Inferior parietal cortex (tissue), 1 donor: Measurements from ENCODE around the gene BTBD7.
A peak's percentile ranks its signal among the peaks of the same experiment; 100 is the strongest.
"Not testable (repeated sequence)": the region's sequence is repeated elsewhere in the genome, so short reads cannot be mapped to it uniquely, and the experiment has no call there.

ENCODE experiments used
- DNase-seq: peaks from one replicate; pipeline ENCODE4 v3.0.0-alpha.2; 2016; ENCODE audit errors: extremely low spot score

Gene BTBD7, protein sequence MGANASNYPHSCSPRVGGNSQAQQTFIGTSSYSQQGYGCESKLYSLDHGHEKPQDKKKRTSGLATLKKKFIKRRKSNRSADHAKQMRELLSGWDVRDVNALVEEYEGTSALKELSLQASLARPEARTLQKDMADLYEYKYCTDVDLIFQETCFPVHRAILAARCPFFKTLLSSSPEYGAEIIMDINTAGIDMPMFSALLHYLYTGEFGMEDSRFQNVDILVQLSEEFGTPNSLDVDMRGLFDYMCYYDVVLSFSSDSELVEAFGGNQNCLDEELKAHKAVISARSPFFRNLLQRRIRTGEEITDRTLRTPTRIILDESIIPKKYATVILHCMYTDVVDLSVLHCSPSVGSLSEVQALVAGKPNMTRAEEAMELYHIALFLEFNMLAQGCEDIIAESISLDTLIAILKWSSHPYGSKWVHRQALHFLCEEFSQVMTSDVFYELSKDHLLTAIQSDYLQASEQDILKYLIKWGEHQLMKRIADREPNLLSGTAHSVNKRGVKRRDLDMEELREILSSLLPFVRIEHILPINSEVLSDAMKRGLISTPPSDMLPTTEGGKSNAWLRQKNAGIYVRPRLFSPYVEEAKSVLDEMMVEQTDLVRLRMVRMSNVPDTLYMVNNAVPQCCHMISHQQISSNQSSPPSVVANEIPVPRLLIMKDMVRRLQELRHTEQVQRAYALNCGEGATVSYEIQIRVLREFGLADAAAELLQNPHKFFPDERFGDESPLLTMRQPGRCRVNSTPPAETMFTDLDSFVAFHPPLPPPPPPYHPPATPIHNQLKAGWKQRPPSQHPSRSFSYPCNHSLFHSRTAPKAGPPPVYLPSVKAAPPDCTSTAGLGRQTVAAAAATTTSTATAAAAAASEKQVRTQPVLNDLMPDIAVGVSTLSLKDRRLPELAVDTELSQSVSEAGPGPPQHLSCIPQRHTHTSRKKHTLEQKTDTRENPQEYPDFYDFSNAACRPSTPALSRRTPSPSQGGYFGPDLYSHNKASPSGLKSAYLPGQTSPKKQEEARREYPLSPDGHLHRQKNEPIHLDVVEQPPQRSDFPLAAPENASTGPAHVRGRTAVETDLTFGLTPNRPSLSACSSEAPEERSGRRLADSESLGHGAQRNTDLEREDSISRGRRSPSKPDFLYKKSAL

DNA sequence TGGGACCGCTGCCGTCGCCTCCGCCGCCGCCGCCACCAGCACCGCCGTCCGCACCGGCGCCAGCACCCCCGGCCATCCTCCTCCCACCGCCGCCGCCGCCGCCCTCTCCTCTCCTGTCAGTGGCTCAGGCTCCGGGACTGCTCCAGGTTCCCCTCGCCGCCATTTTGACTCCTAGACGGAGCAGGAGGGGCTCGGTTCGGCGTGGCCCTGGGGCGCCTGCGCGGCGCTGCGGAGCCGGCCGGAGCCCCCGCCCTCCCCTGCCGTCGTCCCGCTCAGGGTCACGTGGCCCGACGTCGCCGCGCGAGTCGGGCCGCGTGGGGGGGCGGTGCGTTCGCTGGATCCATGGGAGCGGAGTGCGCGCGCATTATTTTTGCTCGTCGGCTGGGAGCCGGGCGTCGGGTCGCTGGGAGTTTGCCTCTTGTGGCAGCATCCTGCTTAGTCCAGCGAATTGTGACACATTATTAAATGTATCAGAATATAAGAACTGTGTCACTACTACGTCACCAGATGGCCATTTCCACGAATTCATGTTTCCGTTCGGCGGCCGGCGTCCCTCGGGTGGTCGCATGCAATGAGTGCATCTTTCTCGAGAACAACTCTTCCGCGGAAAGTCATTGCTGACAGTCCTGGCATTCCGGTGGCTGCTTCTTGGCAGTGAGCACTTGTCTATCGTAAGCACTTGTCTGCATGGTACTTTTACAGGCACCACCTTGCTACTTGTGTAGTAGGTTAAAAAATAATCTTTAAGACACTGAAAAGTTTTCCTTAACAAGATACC, at the start of gene BTBD7:
Gene BTBD7 (minus strand): TSS at position 184 of the 778 bp plus-strand sequence. CDS start 36,985 bp downstream, outside the sequence.
- peak; percentile 94 for DNase-seq

DNA sequence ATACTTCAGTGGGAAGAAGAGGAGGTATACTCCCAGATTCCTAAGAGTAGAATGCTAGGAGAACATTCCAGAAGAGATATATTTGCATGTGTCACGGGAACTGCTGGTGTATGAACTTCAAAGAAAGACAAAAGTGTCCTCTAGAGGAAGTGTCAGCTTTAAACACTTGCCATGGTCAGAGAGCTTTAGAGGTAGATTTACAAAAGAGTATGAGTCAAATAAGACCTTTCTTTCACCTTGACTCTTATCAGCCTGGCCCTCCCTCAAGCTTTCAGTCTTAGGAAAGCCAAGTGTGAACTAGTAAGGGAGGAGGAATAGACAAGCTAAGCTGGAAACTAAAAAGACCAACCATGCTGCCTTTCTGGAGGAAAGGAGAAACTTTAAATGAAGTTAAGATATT, 48.8 kb upstream of the BTBD7 start:
- DNase-seq, result no peak

DNA sequence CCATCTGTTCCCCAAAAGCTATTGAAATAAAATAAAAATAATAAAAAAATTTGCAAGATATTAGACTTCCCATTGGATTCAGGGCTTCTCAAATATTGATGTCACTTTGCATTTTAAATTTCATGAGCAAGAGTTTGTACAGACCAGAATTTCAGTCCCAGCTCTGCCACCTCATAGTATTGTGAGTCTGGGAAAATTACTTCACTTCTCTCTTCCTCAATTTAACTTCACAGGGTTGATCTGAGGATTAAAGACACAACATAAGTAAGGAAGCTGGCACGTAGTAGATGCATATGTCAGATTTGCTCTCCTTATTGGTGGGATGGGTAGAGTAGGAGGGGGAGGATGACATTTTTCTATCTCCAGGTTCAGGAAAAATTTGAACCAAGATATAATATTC, 47.0 kb upstream of the BTBD7 start:
- no peak for DNase-seq

DNA sequence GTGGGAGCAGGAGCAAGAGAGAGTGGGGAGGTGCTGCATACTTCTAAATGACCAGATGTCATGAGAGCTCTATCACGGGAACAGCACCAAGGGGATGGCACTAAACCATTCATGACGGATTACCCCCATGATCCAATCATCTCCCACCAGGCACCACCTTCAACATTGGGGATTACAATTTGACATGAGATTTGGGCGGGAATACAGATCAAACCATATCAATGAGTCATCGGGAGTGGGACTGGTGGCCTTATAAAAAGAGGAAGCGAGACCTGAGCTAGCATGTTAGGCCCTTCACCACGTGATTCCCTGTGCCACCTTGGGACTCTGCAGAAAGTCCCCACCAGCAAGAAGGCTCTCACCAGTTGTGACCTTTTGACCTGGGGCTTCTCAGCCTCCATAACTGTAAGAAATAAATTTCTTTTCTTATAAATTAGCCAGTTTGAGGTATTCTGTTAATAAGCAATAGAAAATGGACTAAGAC, 42.9 kb upstream of the BTBD7 start:
- no peak for DNase-seq

DNA sequence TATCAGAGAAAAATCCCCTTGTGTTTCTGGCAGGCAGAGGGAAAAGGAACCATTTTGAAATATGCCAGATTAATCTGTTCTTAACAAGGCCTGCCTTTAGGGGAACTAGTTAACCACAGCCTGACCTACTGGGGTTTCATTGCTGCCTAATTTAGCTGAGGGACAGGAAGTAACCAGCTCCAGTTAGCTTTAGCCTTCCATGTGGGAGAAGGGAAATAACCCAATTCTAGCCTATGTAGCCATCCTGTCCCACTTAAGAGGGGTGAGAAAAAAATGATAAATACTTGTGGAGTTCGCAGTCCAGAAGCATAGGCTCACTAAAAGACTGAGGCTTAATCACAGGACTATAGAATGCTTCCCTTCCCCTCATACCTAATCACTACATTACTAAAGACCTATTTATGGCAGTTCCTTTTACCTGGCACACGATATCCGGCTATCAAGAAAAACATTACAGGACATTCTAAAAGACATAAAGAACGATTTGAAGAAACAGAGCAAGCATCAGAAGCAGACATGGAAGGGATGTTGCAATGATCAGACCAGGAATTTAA, 37.0 kb upstream of the BTBD7 start:
- no peak for DNase-seq

DNA sequence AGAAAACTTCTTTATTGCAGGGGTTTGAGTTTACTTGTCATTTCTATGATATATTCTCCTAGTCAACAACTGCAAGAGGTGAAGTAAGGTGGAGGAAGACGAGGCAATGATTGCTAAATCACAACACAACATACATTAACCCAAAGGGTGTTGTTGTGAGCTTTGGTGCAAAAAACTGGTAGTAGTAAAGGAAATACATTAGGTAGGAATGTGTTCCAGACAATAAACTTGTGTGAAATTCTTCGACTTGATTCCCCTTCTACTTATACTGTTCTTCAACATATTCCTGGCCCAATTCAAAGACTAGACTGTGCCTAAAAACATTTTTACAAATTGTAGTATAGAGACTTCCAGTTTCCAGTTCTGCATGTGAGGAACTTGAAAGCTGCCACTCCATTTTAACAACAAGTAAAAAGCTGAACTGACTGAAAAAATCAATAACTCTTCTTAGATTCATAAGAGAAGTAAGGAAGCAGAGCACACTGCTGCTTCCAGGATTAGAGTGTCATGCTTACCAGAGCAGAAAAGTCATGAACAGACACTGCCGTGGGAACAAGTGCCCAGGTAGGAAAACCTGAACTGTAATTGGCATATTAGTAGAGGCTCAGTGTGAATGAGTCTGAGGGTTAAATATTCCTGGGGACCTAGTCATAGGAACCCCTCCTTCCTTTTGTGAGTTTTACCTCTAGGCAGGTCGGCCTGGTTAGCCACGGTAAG, 36.3 kb upstream of the BTBD7 start:
- no peak for DNase-seq

DNA sequence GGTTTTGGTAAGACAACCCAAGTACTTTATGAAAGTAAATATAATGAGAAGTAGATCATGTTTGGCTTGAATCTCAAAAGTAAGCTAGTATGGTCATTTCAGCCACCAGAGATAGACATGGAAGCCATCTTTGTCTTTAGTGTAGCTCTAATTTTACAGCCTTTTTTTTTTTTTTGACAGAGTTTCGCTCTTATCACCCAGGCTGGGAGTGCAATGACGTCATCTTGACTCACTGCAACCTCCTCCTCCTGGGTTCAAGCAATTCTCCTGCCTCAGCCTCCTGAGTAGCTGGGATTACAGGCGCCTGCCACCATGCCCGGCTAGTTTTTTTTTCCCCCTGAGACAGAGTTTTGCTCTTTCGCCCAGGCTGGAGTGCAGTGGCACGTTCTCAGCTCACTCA, 22.0 kb upstream of the BTBD7 start:
- not testable (repeated sequence) for DNase-seq

DNA sequence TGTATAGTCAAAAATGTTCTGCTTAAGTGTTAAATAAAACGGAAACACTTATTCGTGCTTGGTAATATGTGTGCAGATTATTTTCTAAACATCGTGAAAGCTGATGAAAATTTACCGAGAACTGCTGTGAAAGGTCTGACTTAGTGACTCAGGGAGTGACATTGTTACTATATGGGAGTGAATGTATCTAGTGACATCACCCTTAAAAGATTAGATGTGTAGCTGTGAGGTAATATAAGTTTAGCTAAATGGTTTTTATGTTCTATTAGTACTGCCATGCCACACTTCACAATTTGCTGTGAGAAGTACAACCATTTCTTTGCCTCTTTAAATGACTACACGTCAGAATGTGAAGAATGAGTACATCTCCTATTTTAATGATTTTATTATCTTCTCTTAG, 15.5 kb upstream of the BTBD7 start:
- DNase-seq, result no peak

DNA sequence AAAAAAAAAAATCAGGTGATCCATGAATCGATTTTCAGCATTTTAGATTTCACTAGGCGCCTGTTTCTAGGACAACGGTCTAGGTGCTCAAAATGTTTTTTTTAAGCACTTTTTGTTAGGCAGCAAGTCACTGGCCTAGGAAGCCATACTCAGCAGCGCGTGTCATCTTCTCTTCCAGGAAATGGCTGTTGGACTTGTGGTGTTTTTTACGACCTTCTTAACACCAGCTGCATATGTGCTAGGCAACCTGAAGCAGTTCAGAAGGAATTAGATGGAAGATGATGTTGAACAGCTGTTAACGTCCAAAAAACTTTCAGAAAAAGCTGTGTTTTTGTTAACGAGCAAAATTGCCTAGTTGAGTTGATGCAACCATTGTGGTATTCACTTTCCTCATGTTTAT, 15.0 kb upstream of the BTBD7 start:
- no peak for DNase-seq

DNA sequence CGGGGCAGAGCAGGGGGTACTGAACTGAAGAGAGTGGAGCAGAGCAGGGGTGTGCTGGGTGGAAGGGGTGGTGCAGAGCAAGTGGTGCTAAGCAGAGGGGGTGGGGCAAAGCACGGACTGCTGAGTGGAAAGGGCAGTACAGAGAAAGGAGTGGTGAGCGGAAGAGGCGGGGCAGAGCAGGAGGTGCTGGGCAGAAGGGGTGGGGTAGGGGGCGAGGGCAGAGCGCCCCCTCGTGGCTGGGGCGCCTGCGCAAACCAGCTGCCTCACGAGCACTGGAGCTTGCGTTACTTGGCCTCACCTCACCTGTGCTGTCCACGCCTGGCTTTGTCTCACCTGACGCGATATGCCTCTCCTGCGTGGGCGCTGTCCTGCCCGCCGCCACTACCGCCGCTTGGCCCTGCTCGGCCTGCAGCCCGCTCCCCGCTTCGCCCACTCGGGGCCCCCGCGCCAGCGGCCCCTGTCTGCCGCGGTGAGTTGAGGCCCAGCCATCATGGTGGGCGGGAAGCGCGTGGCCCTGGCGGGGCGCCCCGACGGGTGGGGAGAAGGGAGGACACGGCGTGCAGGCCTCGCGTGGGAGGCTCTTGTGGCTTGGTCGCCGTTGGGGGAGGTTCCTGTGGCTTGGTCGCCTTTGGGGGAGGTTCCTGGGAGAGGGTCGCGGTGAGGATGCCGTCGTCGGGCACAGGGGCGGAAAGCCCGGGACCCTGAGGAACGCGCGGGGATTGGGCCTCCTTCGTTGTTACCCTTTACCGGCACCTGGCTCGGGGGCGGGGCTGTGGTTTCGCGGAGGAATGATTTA, 14.3 kb upstream of the BTBD7 start, which contains the start of gene COX8C:
Gene COX8C (plus strand): TSS at position 257 of the 796 bp plus-strand sequence. CDS start 87 bp downstream, at position 344.
- DNase-seq, result no peak

DNA sequence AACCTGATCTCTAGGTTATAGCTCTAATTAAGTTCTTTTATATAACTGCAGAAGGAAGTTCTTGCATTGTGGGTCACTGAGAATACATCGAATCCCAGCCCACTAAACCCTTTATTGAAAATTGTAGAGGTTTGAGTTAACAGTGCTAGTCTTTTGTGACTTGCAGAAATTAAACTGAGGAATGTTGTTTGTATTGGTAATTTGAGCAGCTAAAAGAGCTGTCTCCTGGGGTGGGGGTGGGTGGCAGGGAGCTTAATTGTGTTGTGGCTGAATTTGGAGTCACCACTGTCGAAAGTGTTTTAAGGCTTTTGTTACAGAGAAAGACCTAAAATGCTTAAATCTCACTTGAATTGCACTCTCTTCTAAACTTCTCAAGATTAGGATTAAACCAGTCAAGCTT, 11.0 kb upstream of the BTBD7 start:
- DNase-seq, result no peak

DNA sequence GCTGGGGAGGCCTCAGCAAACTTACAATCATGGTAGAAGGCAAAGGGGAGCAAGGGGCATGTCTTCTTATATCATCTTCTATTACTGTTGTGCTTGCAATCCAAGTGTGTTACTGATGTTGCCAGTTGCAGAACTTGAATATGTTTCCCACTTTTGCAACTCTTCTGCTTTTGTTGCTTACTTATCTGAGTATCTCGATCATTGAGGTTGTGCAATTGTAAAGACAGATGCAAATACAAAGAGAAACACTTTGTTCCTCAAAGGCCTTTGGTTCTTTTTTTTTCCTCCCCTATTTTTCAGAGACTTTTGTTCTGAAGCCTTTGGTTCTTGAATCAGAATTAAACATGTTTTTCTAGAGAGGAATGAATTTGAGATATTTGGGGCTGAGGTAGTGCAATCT, 10.4 kb upstream of the BTBD7 start:
- DNase-seq, result no peak

DNA sequence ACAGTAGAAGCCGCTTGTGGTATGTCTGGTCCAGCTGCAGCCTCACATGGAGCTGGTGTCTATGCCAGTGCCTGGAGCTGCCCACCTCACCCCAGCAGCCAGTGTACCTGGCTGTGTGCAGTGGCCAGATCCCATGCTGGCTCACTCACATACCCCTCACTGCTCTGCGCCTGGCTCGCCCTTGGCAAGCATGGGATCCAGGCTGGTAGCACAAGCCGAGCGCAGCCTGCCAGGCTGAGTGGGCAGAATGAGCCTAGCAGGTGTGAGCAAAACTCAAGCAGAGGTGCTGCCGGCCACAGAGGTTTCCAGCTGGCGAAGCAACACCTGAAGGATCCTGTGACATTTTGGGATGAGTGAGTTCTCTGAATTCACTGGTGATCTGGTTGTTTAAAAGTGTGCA, 5.0 kb upstream of the BTBD7 start:
- no peak for DNase-seq

DNA sequence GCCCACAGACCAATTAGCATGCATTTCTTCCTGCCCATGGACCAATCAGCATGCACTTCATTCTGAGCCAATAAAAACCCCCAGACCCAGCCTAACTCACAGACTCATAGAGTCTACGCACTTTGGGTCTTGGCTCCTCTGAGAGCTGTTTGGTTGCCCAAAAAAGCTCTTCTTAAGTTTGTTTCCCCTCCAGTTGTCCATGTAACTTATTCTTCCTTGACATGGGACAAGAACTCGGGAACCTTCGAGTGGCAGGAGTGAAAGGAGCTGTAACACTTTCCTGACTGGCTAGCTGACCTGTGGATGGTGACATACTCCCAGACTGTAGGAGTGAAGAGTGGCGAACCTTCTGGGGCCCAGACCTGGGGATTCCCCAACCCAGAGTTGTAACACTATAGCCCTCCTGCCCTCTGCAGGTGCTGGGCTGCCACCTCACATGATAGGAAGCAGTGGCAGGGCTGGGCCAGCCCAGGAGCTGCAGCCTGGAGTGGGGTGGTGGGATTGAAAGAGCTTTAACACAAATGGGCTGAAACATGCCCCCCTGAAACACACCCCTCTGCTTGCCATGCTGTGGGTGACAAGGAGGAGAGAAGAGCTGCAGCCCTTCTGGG, 4.4 kb upstream of the BTBD7 start:
- DNase-seq, result no peak

DNA sequence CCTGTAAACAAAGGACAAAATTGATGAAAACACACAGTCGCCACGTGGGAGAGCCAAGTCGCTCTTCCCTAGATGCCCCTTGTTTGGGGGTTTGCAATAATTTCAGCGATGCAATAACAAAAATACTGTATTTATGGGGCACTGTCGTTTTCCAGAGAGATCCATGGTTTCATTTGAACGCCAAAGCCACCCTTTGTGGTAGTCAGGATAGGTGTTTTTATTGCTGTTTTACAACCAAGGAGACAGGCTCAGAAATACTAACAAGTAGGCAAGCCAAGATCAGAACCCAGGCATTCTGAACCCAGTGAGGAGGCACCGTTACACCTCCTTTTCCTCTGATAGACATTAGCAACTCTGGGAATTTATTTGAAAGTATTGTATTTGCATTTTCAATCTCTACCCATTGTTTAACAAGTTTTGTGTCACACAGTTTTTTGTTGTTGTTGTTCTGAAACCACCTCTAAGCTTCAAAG, 831 bp upstream of the BTBD7 start:
- DNase-seq, result no peak

DNA sequence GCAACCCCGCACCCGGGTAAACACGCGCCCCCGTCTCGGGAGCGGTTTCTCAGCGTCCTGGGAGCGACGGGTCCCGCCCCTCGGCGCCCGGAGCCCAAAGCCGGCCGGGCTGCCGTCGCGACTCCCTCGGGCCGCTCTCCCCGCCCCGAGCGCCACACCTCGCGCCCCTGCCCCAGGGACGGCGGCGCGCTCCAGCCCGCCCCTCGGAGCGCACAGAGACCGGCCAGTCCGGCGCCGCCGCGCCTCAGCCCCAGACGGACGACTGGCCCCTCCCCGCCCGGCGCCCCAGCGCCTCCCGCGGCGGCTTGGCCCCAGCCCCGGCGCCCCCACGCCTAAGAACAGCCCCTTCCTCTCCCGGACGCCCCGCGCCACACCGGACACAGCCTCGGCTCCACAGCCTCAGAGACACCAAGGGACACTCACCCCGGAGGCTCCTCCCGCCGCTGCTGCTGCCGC, 411 bp downstream of the BTBD7 start:
- DNase-seq, result peak; percentile 10

DNA sequence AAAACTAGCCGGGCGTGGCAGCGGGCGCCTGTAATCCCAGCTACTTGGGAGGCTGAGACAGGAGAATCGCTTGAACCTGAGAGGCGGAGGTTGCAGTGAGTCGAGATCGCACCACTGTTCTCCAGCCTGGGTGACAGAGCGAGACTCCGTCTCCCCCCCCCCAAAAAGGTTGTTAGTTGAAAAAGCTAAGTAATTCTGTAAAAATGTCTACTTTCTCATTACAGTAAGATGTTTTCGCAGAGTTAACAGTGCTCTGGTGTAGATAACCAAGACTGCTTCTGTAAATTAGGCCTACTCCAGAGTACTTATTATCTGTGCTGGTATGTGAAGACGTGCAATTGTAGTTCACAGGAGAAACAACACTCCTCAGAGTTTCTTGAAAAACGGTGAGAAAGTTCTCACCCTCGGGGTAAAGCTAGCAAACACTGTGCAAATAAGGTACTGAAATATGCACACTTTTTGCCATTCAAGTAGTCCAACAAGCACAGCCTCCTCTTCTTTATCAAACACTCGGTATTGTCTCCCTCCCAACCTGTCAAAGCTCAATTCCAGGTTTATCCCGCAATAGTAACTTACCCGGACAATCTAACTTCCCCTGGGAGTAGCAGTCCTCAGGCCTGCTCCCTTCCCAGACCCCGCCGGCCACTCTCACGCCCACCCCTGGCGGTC, 974 bp downstream of the BTBD7 start:
- peak; percentile 9 for DNase-seq
